ENCODE results near the gene CYP2D6. TPM values are rescaled to one million over a fixed set of nuclear protein-coding genes. Genes with fewer than 3 reads are reported as not detected.
"Not testable (repeated sequence)": the region's sequence is repeated elsewhere in the genome, so short reads cannot be mapped to it uniquely, and the experiment has no call there.

The CYP2D6 gene
- total and polyA plus RNA-seq, 2 donors: 0.48 to 0.61 TPM

- Histone ChIP-seq H3K36me3 (ENCODE audit: insufficient read depth) (no peaks in the 10 kb centered on the region), H3K4me3 (ENCODE audit: low read depth, low read length) (no peak overlapping the region), H3K27ac (ENCODE audit: low read depth) (no peak overlapping the region), H3K4me1 (ENCODE audit: insufficient read depth) (no peaks in the 10 kb centered on the region)
- DNase-seq (ENCODE audit: extremely low spot score): no peak
- 81% methylated on average over 24 of the region's 24 CpGs for WGBS
Observed at GRCh38 chr22:42134100-42135020, 3.8 kb upstream of the CYP2D6 start.

- DNase-seq (ENCODE audit: extremely low spot score): no peak
- Histone ChIP-seq H3K4me1 (ENCODE audit: insufficient read depth) (no peaks in the 10 kb centered on the region), H3K36me3 (ENCODE audit: insufficient read depth) (no peaks in the 10 kb centered on the region), H3K4me3 (ENCODE audit: low read depth, low read length) (no peak overlapping the region), H3K27ac (ENCODE audit: low read depth) (no peak overlapping the region)
- 78% methylated on average over 13 of the region's 13 CpGs for WGBS
Observed at GRCh38 chr22:42132457-42132856, 1.8 kb upstream of the CYP2D6 start.

GRCh38 chr22:42131562-42131961, 952 bp upstream of the CYP2D6 start:
- 74% methylated on average over 8 of the region's 8 CpGs for WGBS
- no peak for DNase-seq (ENCODE audit: extremely low spot score)
- H3K36me3 ChIP-seq (ENCODE audit: insufficient read depth): no peaks in the 10 kb centered on the region
- H3K27ac ChIP-seq (ENCODE audit: low read depth): no peak overlapping the region
- H3K4me1 ChIP-seq (ENCODE audit: insufficient read depth): no peaks in the 10 kb centered on the region
- H3K4me3 ChIP-seq (ENCODE audit: low read depth, low read length): no peak overlapping the region

GRCh38 chr22:42130182-42130581, 428 bp downstream of the CYP2D6 start:
- H3K4me1 ChIP-seq (ENCODE audit: insufficient read depth); DNase-seq (ENCODE audit: extremely low spot score); H3K36me3 ChIP-seq (ENCODE audit: insufficient read depth); H3K4me3 ChIP-seq (ENCODE audit: low read depth, low read length); H3K27ac ChIP-seq (ENCODE audit: low read depth): not testable (repeated sequence)
- 0% methylated on average over 1 of the region's 7 CpGs for WGBS

GRCh38 chr22:42128776-42129694, 1.6 kb downstream of the CYP2D6 start:
- H3K27ac ChIP-seq (ENCODE audit: low read depth); DNase-seq (ENCODE audit: extremely low spot score); H3K36me3 ChIP-seq (ENCODE audit: insufficient read depth); H3K4me3 ChIP-seq (ENCODE audit: low read depth, low read length); H3K4me1 ChIP-seq (ENCODE audit: insufficient read depth): not testable (repeated sequence)
- WGBS: 68% methylated on average over 65 of the region's 65 CpGs

- not testable (repeated sequence) for H3K27ac ChIP-seq (ENCODE audit: low read depth); H3K36me3 ChIP-seq (ENCODE audit: insufficient read depth); DNase-seq (ENCODE audit: extremely low spot score); H3K4me1 ChIP-seq (ENCODE audit: insufficient read depth); H3K4me3 ChIP-seq (ENCODE audit: low read depth, low read length)
- WGBS: 89% methylated on average over 13 of the region's 13 CpGs
Observed at GRCh38 chr22:42128007-42128406, 2.6 kb downstream of the CYP2D6 start.

GRCh38 chr22:42127606-42128005, 3.0 kb downstream of the CYP2D6 start:
- H3K36me3 ChIP-seq (ENCODE audit: insufficient read depth): no peaks in the 10 kb centered on the region
- H3K4me3 ChIP-seq (ENCODE audit: low read depth, low read length): no peak overlapping the region
- no peak overlapping the region for H3K27ac ChIP-seq (ENCODE audit: low read depth)
- 85% methylated on average over 16 of the region's 16 CpGs for WGBS
- no peak for DNase-seq (ENCODE audit: extremely low spot score)
- no peaks in the 10 kb centered on the region for H3K4me1 ChIP-seq (ENCODE audit: insufficient read depth)

- H3K36me3 ChIP-seq (ENCODE audit: insufficient read depth); H3K27ac ChIP-seq (ENCODE audit: low read depth); DNase-seq (ENCODE audit: extremely low spot score); H3K4me3 ChIP-seq (ENCODE audit: low read depth, low read length); H3K4me1 ChIP-seq (ENCODE audit: insufficient read depth): not testable (repeated sequence)
- no CpG with 5 or more reads among the region's 4 CpGs for WGBS
Observed at GRCh38 chr22:42123529-42123928, 7.1 kb downstream of the CYP2D6 start.

GRCh38 chr22:42120231-42121021, 10.2 kb downstream of the CYP2D6 start:
- not testable (repeated sequence) for H3K36me3 ChIP-seq (ENCODE audit: insufficient read depth); H3K27ac ChIP-seq (ENCODE audit: low read depth); H3K4me3 ChIP-seq (ENCODE audit: low read depth, low read length); DNase-seq (ENCODE audit: extremely low spot score); H3K4me1 ChIP-seq (ENCODE audit: insufficient read depth)
- 79% methylated on average over 15 of the region's 15 CpGs for WGBS

GRCh38 chr22:42116848-42117424, 13.7 kb downstream of the CYP2D6 start:
- Histone ChIP-seq H3K27ac (ENCODE audit: low read depth) (no peak overlapping the region), H3K4me1 (ENCODE audit: insufficient read depth) (no peaks in the 10 kb centered on the region), H3K4me3 (ENCODE audit: low read depth, low read length) (no peak overlapping the region), H3K36me3 (ENCODE audit: insufficient read depth) (no peaks in the 10 kb centered on the region)
- WGBS: 75% methylated on average over 4 of the region's 4 CpGs
- no peak for DNase-seq (ENCODE audit: extremely low spot score)

- H3K36me3 ChIP-seq (ENCODE audit: insufficient read depth); DNase-seq (ENCODE audit: extremely low spot score); H3K27ac ChIP-seq (ENCODE audit: low read depth); H3K4me1 ChIP-seq (ENCODE audit: insufficient read depth); H3K4me3 ChIP-seq (ENCODE audit: low read depth, low read length): not testable (repeated sequence)
- WGBS: 92% methylated on average over 6 of the region's 6 CpGs
Observed at GRCh38 chr22:42115420-42115830, 15.2 kb downstream of the CYP2D6 start.

- no peaks in the 10 kb centered on the region for H3K4me1 ChIP-seq (ENCODE audit: insufficient read depth)
- H3K27ac ChIP-seq (ENCODE audit: low read depth): no peak overlapping the region
- no peaks in the 10 kb centered on the region for H3K36me3 ChIP-seq (ENCODE audit: insufficient read depth)
- DNase-seq (ENCODE audit: extremely low spot score): no peak
- H3K4me3 ChIP-seq (ENCODE audit: low read depth, low read length): no peak overlapping the region
- 86% methylated on average over 7 of the region's 7 CpGs for WGBS
Observed at GRCh38 chr22:42114721-42115120, 15.9 kb downstream of the CYP2D6 start.

- H3K4me1 ChIP-seq (ENCODE audit: insufficient read depth); H3K4me3 ChIP-seq (ENCODE audit: low read depth, low read length); H3K27ac ChIP-seq (ENCODE audit: low read depth); DNase-seq (ENCODE audit: extremely low spot score); H3K36me3 ChIP-seq (ENCODE audit: insufficient read depth): not testable (repeated sequence)
- 19% methylated on average over 4 of the region's 4 CpGs for WGBS
Observed at GRCh38 chr22:42112793-42113192, 17.8 kb downstream of the CYP2D6 start.
